ENCODE data around the gene ZNF410. TPM values are rescaled to one million over a fixed set of nuclear protein-coding genes. Genes with fewer than 3 reads are reported as not detected.

Gene ZNF410
- total and polyA plus RNA-seq, 2 donors (not counting 3 experiments of a cell fraction or from before 2014, with no cell fraction given): 21.8 to 45.0 TPM

DNA sequence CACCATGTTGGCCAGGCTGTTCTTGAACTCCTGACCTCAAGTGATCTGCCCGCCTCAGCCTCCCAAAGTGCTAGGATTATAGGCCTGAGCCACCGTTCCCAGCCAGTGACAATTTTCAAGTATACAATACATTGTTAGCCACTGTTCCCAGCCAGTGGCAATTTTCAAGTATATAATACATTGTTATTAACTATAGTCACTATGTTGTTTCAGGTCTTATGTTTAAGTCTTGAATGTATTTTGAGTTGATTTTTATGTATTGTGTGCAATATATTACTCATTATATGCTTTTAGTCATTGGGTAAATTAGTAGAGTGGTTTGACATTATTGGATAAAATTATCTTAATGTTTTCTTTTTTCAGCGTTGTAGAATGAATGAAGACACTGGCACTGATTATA is 13.0 kb upstream of the ZNF410 start:
- Histone ChIP-seq H3K27ac (ENCODE audit: insufficient read depth, low read depth, low read length) (no peak overlapping the region), H3K9me1 (replicated peaks; ENCODE audit: control insufficient read depth, extremely low read depth, insufficient read depth, low read length) (peaks cover 3% of the 10 kb centered on the region), H3K4me3 (replicated peaks in 1 of 3; ENCODE audit: insufficient read depth in 1 of 3, low read depth in 1 of 3, low read length in 3 of 3) (no peak overlapping the region), H3K36me3 (ENCODE audit: control insufficient read depth in 2 of 2, extremely low read depth in 1 of 2, insufficient read depth in 2 of 2, low read length in 2 of 2) (no peaks in the 10 kb centered on the region), H3K79me2 (ENCODE audit: control insufficient read depth, insufficient read depth, low read length) (no peaks in the 10 kb centered on the region), H3K4me1 (ENCODE audit: control insufficient read depth, extremely low read depth, insufficient read depth, low read length) (no peaks in the 10 kb centered on the region), H3K9ac (replicated peaks; ENCODE audit: extremely low read depth, insufficient read depth, low read length) (no peak overlapping the region), H3K27me3 (ENCODE audit: control insufficient read depth in 2 of 2, insufficient read depth in 2 of 2, low read length in 2 of 2) (no peaks in the 10 kb centered on the region), H3K9me3 (replicated peaks; ENCODE audit: control insufficient read depth, insufficient read depth, low read length) (no peaks in the 10 kb centered on the region), H4K20me1 (replicated peaks; ENCODE audit: control insufficient read depth, extremely low read depth, insufficient read depth, low read length) (no peaks in the 10 kb centered on the region), H3K4me2 (ENCODE audit: insufficient read depth, low read length) (no peak overlapping the region), H2AFZ (ENCODE audit: low read depth, low read length) (no peak overlapping the region)
- dilution Hi-C loops (cut with MboI; ENCODE audit: extremely low pct_ligation_motif_present, low sequenced_read_pairs): no loop called here
- BruUV-seq (replicated peaks): no TSS peak
- no peak for TF ChIP-seq POLR2AphosphoS5 (IDR thresholded peaks at IDR 0.05; ENCODE audit: insufficient read depth, low read depth, low read length)
- TF ChIP-seq EZH2 (IDR thresholded peaks at IDR 0.05; ENCODE audit: borderline replicate concordance, low read depth, low read length, severe bottlenecking): no peak
- TF ChIP-seq JUN (IDR thresholded peaks at IDR 0.05; ENCODE audit: borderline replicate concordance, insufficient read depth, insufficient read length, low read depth): no peak
- TF ChIP-seq FOS (IDR thresholded peaks at IDR 0.05; ENCODE audit: borderline replicate concordance, insufficient read depth, low read length): no peak
- TF ChIP-seq GATA2 (IDR thresholded peaks at IDR 0.05; ENCODE audit: insufficient read depth, insufficient read length, low read depth, low read length): no peak
- TF ChIP-seq MYC (IDR thresholded peaks at IDR 0.05; ENCODE audit: low read depth, low read length): no peak
- POLR2A ChIA-PET: no interaction called here
- intact Hi-C loops (cut with micrococcal nuclease): no loop called here
- FAIRE-seq (no peak), DNase-seq (ENCODE audit: low read depth, low spot score) (no peak)
- CTCF ChIA-PET: no interaction called here

DNA sequence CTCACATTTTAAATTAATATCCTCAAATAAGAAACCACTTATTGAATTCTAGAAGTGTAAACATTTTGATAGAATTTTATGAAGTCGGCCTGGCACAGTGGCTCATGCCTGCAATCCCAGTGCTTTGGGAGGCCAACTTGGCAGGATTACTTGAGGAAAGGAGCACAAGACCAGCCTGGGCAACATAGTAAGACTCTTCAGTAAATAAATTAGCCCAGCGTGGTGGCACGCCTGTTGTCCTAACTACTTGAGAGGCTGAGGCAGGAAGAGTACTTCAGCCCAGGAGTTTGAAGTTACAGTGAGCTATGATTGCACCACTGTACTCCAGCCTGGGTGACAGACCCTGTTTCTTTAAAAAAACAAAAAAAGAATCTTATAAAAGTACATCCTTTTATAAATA is 8.9 kb upstream of the ZNF410 start:
- intact Hi-C loops (cut with micrococcal nuclease) (no loop called here), dilution Hi-C loops (cut with MboI; ENCODE audit: extremely low pct_ligation_motif_present, low sequenced_read_pairs) (no loop called here)
- Histone ChIP-seq H2AFZ (ENCODE audit: low read depth, low read length) (no peak overlapping the region), H4K20me1 (replicated peaks; ENCODE audit: control insufficient read depth, extremely low read depth, insufficient read depth, low read length) (no peaks in the 10 kb centered on the region), H3K4me3 (replicated peaks in 1 of 3; ENCODE audit: insufficient read depth in 1 of 3, low read depth in 1 of 3, low read length in 3 of 3) (no peak overlapping the region), H3K36me3 (ENCODE audit: control insufficient read depth in 2 of 2, extremely low read depth in 1 of 2, insufficient read depth in 2 of 2, low read length in 2 of 2) (no peaks in the 10 kb centered on the region), H3K27me3 (ENCODE audit: control insufficient read depth in 2 of 2, insufficient read depth in 2 of 2, low read length in 2 of 2) (no peaks in the 10 kb centered on the region), H3K9me1 (replicated peaks; ENCODE audit: control insufficient read depth, extremely low read depth, insufficient read depth, low read length) (no peaks in the 10 kb centered on the region), H3K9ac (replicated peaks; ENCODE audit: extremely low read depth, insufficient read depth, low read length) (no peak overlapping the region), H3K4me1 (ENCODE audit: control insufficient read depth, extremely low read depth, insufficient read depth, low read length) (no peaks in the 10 kb centered on the region), H3K9me3 (replicated peaks; ENCODE audit: control insufficient read depth, insufficient read depth, low read length) (no peaks in the 10 kb centered on the region), H3K79me2 (ENCODE audit: control insufficient read depth, insufficient read depth, low read length) (no peaks in the 10 kb centered on the region), H3K27ac (ENCODE audit: insufficient read depth, low read depth, low read length) (no peak overlapping the region), H3K4me2 (ENCODE audit: insufficient read depth, low read length) (no peak overlapping the region)
- DNase-seq (ENCODE audit: low read depth, low spot score) (no peak), FAIRE-seq (no peak)
- no TSS peak for BruUV-seq (replicated peaks)
- POLR2A ChIA-PET: no interaction called here
- TF ChIP-seq POLR2A (IDR thresholded peaks at IDR 0.05; ENCODE audit: low read depth, low read length): no peak
- TF ChIP-seq, protein P1, sequence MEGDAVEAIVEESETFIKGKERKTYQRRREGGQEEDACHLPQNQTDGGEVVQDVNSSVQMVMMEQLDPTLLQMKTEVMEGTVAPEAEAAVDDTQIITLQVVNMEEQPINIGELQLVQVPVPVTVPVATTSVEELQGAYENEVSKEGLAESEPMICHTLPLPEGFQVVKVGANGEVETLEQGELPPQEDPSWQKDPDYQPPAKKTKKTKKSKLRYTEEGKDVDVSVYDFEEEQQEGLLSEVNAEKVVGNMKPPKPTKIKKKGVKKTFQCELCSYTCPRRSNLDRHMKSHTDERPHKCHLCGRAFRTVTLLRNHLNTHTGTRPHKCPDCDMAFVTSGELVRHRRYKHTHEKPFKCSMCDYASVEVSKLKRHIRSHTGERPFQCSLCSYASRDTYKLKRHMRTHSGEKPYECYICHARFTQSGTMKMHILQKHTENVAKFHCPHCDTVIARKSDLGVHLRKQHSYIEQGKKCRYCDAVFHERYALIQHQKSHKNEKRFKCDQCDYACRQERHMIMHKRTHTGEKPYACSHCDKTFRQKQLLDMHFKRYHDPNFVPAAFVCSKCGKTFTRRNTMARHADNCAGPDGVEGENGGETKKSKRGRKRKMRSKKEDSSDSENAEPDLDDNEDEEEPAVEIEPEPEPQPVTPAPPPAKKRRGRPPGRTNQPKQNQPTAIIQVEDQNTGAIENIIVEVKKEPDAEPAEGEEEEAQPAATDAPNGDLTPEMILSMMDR (IDR thresholded peaks at IDR 0.05; ENCODE audit: extremely low read depth in 1 of 2, insufficient read depth in 1 of 2, low read depth in 1 of 2, low read length in 2 of 2): no peak
- no peak for TF ChIP-seq EZH2 (IDR thresholded peaks at IDR 0.05; ENCODE audit: borderline replicate concordance, low read depth, low read length, severe bottlenecking)
- no peak for TF ChIP-seq MYC (IDR thresholded peaks at IDR 0.05; ENCODE audit: low read depth, low read length)
- no peak for TF ChIP-seq JUN (IDR thresholded peaks at IDR 0.05; ENCODE audit: borderline replicate concordance, insufficient read depth, insufficient read length, low read depth)
- no peak for TF ChIP-seq POLR2AphosphoS5 (IDR thresholded peaks at IDR 0.05; ENCODE audit: insufficient read depth, low read depth, low read length)
- TF ChIP-seq FOS (IDR thresholded peaks at IDR 0.05; ENCODE audit: borderline replicate concordance, insufficient read depth, low read length): no peak
- no peak for TF ChIP-seq GATA2 (IDR thresholded peaks at IDR 0.05; ENCODE audit: insufficient read depth, insufficient read length, low read depth, low read length)
- TF ChIP-seq, protein P2, sequence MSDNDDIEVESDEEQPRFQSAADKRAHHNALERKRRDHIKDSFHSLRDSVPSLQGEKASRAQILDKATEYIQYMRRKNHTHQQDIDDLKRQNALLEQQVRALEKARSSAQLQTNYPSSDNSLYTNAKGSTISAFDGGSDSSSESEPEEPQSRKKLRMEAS (IDR thresholded peaks at IDR 0.05; ENCODE audit: insufficient read depth, insufficient read length): no peak
- CTCF ChIA-PET: interaction anchor here (1.0 to 1.6 kb wide), 3 partner anchors 11 to 123 kb away, joined by 3 to 4 read pairs (median 3); no protein-coding TSS in a partner anchor

All from endothelial cell of umbilical vein (primary cell).